Type B pancreatic cell (in vitro differentiated cells): ENCODE results near the gene TMEM121B. TPM values are rescaled to one million over a fixed set of nuclear protein-coding genes. Genes with fewer than 3 reads are reported as not detected.
"Not testable (repeated sequence)": the region's sequence is repeated elsewhere in the genome, so short reads cannot be mapped to it uniquely, and the experiment has no call there.

Experiments
- DNase-seq: peaks from one replicate; pipeline ENCODE4 v3.0.0; 2021; ENCODE audit warnings: mixed read lengths; ENCODE audit not compliant: unreplicated experiment; ENCODE audit errors: extremely low spot score
- H3K27ac Mint-ChIP-seq: 2 replicates; pipeline ENCODE4 v1.8.0; 2021; ENCODE audit warnings: mild to moderate bottlenecking, mixed read lengths
- H3K27me3 Mint-ChIP-seq: 2 replicates; pipeline ENCODE4 v1.8.0; 2021; ENCODE audit warnings: mixed read lengths
- H3K36me3 Mint-ChIP-seq: 2 replicates; pipeline ENCODE4 v1.8.0; 2021; ENCODE audit warnings: mixed read lengths
- H3K4me1 Mint-ChIP-seq: one replicate; pipeline ENCODE4 v1.8.0; 2021; ENCODE audit warnings: mixed read lengths; ENCODE audit not compliant: unreplicated experiment
- H3K4me3 Mint-ChIP-seq: 2 replicates; pipeline ENCODE4 v1.8.0; 2021; ENCODE audit warnings: mild to moderate bottlenecking, mixed read lengths
- H3K9me3 Mint-ChIP-seq: 2 replicates; pipeline ENCODE4 v1.8.0; 2021; ENCODE audit warnings: mixed read lengths
- CTCF ChIP-seq: fragments of 200-600 bp; sonication (generic); conservative IDR thresholded peaks from 2 replicates; pipeline ENCODE4 v1.5.0; 2021; ENCODE audit warnings: antibody characterized with exemption, mild to moderate bottlenecking
- total RNA-seq: library from RNA; stranded (reverse); gene quantifications from 2 replicates; pipeline ENCODE4 v1.2.1, GENCODE V29; 2021; ENCODE audit warnings: low replicate concordance

The TMEM121B gene
- total RNA-seq, 1 donor from 2014 or later, result 2.9 TPM

- no peak for TF ChIP-seq CTCF
- peaks cover 19% of the 10 kb centered on the region for H3K4me1 Mint-ChIP-seq
- no peak overlapping the region for H3K4me3 Mint-ChIP-seq
- H3K9me3 Mint-ChIP-seq, result no peaks in the 10 kb centered on the region
- H3K36me3 Mint-ChIP-seq, result peaks cover 5% of the 10 kb centered on the region
- no peak overlapping the region for H3K27ac Mint-ChIP-seq
- no peaks in the 10 kb centered on the region for H3K27me3 Mint-ChIP-seq
- no peak for DNase-seq
Observed at GRCh38 chr22:17152971-17153370, 31.8 kb upstream of the TMEM121B start.

- Mint-ChIP-seq H3K36me3 (peaks cover 10% of the 10 kb centered on the region), H3K27me3 (no peaks in the 10 kb centered on the region), H3K27ac (peak overlapping the region; percentile 9), H3K4me1 (peaks cover 19% of the 10 kb centered on the region), H3K9me3 (no peaks in the 10 kb centered on the region), H3K4me3 (no peak overlapping the region)
- TF ChIP-seq CTCF, result no peak
- DNase-seq, result no peak
Observed at GRCh38 chr22:17152340-17152739, 31.2 kb upstream of the TMEM121B start.

- no peak for TF ChIP-seq CTCF
- H3K9me3 Mint-ChIP-seq, result no peaks in the 10 kb centered on the region
- H3K27me3 Mint-ChIP-seq, result no peaks in the 10 kb centered on the region
- H3K36me3 Mint-ChIP-seq, result peaks cover 10% of the 10 kb centered on the region
- no peak overlapping the region for H3K4me3 Mint-ChIP-seq
- peaks cover 13% of the 10 kb centered on the region for H3K4me1 Mint-ChIP-seq
- no peak for DNase-seq
- H3K27ac Mint-ChIP-seq, result peak overlapping the region; percentile 76
Observed at GRCh38 chr22:17149076-17149815, 28.1 kb upstream of the TMEM121B start.

- peaks cover 12% of the 10 kb centered on the region for H3K4me1 Mint-ChIP-seq
- H3K4me3 Mint-ChIP-seq, H3K27ac Mint-ChIP-seq, DNase-seq, H3K27me3 Mint-ChIP-seq, H3K9me3 Mint-ChIP-seq: not testable (repeated sequence)
- H3K36me3 Mint-ChIP-seq, result peaks cover 13% of the 10 kb centered on the region
Observed at GRCh38 chr22:17147458-17147857, 26.3 kb upstream of the TMEM121B start.

GRCh38 chr22:17145021-17145680 is 24.0 kb upstream of the TMEM121B start:
- DNase-seq, result no peak
- Mint-ChIP-seq H3K27me3 (no peaks in the 10 kb centered on the region), H3K4me1 (no peaks in the 10 kb centered on the region), H3K9me3 (no peaks in the 10 kb centered on the region), H3K4me3 (no peak overlapping the region), H3K36me3 (peaks cover 13% of the 10 kb centered on the region), H3K27ac (no peak overlapping the region)
- TF ChIP-seq CTCF, result no peak

- no peak overlapping the region for H3K4me3 Mint-ChIP-seq
- no peak for TF ChIP-seq CTCF
Observed at GRCh38 chr22:17143826-17144225, 22.7 kb upstream of the TMEM121B start.

More at GRCh38 chr22:17143826-17144225, 22.7 kb upstream of the TMEM121B start:
- Mint-ChIP-seq H3K4me1 (no peaks in the 10 kb centered on the region), H3K27me3 (no peaks in the 10 kb centered on the region), H3K36me3 (peaks cover 10% of the 10 kb centered on the region), H3K27ac (no peak overlapping the region), H3K9me3 (no peaks in the 10 kb centered on the region)
- DNase-seq, result no peak
